Fibroblast of skin of back (primary cell): ENCODE data around the gene HSD17B3. TPM values are rescaled to one million over a fixed set of nuclear protein-coding genes. Genes with fewer than 3 reads are reported as not detected.
"Not testable (repeated sequence)": the region's sequence is repeated elsewhere in the genome, so short reads cannot be mapped to it uniquely, and the experiment has no call there.

Experiments
- DNase-seq: peaks from one replicate; pipeline ENCODE4 v3.0.0-alpha.2; 2013
- polyA plus RNA-seq, 2 experiments: library from polyadenylated mRNA; unstranded; fragments of 120-200 nt; gene quantifications; one replicate each; pipeline ENCODE4 v1.2.1, GENCODE V29; 2013; ENCODE audit not compliant: insufficient read length in 2 of 2

Gene HSD17B3
- polyA plus RNA-seq (2013, experiment 1 of 2; ENCODE audit: insufficient read length): not detected
- not detected for polyA plus RNA-seq (2013, experiment 2 of 2; ENCODE audit: insufficient read length)

DNA sequence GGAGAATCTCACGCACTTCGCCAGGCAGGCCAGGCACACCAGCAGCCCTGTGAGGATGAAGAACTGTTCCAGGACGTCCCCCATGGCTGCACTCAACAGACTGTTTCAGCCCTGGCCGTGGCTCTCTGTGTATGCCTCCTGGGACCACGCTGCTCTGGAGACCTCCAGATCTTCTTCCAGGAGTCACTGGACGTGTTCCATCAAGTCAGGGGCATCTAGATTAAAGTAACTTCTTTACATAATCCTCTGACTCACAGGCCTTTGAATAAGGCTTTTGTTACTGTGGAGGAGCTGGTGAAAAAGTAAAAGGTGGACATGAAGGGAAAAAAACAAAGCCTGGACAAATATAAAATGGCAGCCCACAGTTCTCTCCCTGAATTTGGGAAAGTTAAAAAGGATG is at the start of gene HSD17B3:
TSS of gene HSD17B3 (minus strand) at position 156 of the 400 bp plus-strand sequence. CDS start at position 84, 72 bp downstream.
- DNase-seq: no peak

DNA sequence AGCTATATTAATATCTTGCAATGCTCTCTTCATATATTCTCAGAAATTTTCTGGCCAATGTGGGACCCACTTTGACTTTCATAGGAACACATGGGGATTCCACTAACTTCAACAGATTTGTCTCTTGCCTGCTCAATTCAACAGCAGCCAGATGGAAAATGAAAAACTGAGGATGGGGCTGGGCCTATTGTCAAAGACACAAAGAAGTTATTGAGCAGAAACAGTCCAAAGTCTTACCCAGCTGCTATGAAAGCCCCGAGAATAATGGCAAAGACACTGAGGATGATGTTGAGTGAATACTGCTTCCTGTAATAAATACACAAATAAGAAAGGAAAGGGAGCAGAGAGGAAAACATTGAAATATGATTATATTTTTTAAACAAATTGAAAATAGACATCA is 48.9 kb upstream of the HSD17B3 start:
- no peak for DNase-seq

DNA sequence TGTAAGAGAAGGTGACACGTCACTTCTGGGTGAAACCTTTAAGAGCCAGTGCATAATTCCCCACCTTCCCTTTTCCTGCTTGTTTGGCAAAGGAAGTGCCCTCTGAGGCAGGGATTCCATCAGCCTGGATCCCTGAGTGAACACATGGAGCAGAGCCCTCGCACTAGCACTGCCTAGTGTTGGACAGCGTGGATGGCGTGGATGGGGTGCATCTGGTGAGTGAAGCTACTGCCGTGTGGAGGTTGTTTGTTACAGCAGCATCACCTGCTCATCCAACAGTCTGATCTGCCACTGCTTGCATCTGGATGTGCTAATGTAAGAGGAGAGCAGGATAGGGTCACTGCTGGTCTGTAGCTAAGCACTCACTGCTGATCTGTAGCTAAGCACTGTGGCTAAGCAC is 46.3 kb upstream of the HSD17B3 start:
- no peak for DNase-seq

DNA sequence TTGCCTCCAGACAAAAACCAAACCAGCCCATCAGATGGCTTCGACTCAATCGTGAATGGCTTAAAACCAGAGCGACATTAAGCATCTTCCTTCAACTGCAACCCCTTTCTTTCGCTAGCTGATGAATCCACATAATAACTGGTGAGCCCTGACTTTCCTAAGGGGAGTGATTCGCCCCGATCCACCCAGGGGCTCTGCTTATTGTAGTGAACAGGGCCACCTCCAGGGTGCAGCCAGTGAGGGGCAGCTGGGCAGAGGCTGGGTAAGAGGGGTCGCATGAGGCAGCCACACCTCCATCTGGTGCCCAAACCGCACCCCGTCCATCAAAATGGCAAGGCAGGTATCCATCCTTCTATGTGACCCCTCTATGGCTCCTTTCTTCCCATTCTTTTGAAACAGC is 43.6 kb upstream of the HSD17B3 start:
- no peak for DNase-seq

DNA sequence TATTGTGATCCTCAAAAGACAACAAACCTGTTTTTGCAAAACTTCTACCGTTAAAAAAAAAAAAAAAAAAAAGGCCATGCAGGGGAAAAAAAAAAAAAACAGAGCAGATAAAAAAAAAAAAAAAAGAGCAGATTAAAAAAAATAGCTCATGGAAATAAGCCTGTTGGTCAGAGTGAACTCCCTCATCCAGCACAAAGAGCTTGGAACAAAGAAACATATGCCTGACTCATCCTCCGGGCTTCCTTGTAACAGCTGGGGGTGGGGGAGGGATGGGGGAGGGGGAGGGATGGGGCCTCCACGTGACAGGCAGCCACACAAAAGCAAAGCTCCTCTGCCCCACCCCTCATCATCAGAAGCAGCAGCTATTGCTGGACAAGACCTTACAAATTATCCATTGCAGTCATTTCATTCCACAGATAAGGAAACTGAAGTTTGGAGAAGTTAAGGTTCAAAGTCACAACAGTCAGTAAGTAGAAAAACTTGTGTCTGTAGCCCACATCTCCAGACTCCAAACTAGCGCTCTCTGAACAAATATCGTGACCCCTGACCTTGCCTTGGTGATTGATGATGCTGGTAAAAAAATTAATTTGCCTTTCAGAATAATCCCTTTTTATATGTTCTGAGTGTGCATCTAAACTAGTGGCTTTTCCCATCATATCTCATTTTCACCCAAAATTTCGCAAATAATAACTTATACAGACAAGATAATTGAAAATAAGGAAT is 42.6 kb upstream of the HSD17B3 start:
- peak; percentile 88 for DNase-seq

DNA sequence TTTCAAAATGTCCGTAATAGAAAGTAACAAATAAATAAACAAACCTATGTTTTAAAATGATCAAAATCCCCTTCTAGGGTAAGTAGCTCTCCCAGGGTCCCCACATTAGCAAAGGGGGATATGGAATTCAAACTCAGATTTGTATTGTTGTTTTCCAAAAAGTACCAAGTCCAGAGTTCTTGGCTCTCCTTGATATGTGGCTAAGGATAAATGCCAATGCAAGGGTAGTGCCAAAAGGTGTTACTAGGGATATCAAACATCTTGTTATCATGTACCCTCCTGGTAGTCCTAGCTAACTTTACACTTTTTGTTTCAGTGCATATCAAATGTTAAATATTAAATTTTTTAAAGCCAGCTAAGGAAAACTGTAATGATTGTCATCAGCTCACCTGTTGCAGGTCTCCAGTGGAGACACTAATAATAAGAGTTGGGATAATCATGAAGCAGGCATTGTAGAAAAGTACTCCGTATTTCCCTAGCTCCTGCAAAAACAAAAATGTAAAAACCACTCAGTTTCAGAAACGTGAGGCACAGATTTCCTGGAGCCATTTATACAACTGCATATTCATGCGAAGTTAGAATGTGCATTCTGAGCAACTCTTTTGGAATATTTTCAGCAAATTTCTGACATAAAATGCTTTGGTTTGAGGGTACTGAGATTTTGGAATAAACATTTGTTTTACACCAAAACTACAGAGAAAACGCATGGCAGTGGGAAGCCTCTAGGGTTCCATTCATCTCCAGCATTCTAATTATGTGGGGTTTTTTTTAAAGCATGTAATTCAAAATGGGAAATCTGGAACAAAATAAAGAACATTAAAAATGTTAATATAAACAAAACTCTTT is 41.8 kb upstream of the HSD17B3 start:
- DNase-seq: no peak

DNA sequence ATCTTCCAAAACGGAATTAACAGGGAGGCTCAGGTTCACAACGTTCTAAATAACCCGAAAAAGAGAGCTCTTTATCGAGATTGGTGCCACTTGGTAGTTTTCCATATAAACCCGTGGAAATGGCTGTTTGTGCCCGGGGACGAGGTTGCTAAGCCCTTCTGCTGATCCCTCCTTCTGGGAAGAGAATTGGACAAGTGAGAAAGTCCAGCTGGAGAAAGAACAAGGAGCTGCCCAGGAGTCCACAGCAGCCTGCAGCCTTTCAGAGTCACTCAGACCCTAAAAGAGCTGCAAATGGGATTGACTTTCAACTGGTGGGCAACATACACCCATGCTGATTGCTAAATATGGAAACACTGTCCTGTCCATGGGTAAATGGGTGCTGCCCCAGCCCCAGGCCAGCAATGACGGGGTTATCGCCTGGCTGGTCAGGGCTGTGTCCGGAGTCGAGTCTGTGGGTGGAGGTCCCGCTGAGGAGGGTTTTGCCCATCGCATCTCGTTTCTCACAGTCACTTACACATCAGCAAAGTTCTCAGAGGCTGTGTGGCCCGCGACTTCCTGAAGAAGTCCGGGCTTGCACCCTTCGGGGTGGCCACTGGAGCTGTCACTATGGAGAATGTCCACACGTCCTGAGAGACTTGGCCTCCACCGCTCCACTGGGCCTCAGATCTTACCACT is 40.7 kb upstream of the HSD17B3 start:
- no peak for DNase-seq

DNA sequence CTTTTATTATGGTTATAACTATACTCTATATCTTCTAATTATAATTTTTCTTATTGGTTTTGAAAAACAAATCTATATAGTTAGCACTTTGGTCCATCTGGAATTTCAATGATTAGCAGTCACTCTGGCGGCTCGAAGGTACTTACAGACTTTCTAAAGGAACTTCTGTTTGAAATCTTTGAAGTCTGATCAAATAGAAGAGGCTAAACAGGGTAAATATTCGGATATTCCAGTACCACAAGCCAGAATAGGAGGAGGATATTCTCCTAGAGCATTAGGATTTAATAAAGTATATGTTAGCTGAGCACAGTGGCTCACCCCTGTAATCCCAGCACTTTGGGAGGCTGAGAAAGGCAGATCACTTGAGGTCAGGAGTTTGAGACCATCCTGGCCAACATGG is 38.7 kb upstream of the HSD17B3 start:
- DNase-seq: no peak

- DNase-seq: no peak
These were observed 36.3 kb upstream of the HSD17B3 start for GRCh38 chr9:96338299-96338698.

DNA sequence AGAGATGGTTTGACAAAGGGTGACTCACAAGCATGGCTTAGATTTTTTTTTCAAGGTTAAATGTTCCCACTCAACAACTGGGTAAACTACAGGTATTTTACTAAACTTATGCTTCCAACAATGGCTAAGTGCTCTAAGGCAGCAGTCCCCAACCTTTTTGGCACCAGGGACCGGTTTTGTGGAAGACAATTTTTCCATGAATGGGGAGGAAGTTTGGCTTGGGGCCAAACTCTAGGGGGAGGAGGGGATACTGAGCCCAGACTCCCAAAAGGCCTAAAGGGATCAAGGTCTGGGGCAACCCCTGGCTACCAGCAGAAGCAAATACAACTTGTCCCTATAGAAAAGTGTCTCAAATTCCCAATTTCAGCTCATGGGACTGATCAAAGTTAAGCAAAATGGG is 32.0 kb upstream of the HSD17B3 start:
- DNase-seq: no peak

- peak; percentile 27 for DNase-seq
These were observed 29.4 kb upstream of the HSD17B3 start for GRCh38 chr9:96331236-96331947.

GRCh38 chr9:96327694-96328352 is 25.8 kb upstream of the HSD17B3 start:
- DNase-seq: peak; percentile 73

- DNase-seq: no peak
These were observed 21.2 kb upstream of the HSD17B3 start for GRCh38 chr9:96323169-96323568.

DNA sequence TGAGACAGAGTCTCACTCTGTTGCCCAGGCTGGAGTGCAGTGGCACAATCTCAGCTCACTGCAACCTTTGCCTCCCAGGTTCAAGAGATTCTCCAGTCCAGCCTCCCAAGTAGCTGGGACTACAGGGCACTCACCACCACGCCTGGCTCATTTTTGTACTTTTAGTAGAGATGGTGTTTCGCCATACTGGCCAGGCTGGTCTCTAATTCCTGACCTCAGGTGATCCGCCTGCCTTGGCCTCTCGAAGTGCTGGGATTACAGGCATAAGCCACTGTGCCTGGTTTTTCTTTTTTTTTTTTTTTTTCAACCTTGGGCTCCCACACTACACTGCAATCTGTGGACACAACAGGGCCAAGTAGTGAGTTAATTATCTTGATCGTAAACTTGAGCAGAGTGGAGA is 20.8 kb upstream of the HSD17B3 start:
- not testable (repeated sequence) for DNase-seq

DNA sequence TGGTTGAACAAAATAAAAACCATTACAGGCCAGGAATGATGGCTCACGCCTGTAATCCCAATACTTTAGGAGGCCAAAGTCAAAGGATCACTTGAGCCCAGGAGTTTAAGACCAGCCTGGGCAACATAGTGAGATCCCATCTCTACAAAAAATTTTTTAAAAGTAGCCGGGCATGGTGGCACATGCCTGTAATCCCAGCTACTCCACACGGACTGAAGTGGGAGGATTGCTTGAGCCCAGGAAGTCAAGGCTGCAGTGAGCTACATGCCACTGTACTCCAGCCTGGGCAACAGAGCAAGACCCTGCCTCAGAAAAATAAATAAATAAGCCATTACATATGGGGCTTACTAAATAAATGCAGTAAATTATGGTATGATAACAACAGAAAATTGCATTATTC is 20.2 kb upstream of the HSD17B3 start:
- not testable (repeated sequence) for DNase-seq

- DNase-seq: no peak
These were observed 19.5 kb upstream of the HSD17B3 start for GRCh38 chr9:96321515-96321914.

GRCh38 chr9:96320749-96321280 is 18.8 kb upstream of the HSD17B3 start:
- no peak for DNase-seq

DNA sequence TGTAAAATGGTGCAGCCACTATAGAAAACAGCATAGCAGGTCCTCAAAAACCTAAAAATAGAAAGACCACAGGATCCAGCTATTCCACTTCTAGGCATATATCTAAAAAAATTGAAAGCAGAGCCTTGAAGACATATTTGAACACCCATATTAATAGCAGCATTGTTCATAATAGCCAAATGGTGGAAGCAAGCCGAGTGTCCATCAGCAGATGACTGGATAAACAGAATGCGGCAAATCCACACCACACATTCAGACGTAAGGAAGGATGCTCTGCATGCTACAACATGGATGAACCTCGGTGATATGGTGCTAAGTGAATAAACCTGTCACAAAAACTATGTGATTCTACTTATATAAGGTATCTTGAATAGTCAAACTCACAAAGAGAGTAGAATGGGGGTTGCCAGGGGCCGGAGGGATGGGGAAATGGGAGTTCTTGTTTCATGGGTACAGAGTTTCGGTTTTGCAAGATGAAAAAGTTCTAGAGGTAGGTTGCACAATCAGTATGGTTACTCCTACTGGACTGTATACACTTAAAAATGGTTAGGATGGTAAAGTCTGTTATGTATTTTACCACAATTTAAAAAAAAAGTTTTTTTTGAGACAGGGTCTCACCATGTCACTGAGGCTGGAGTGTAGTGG is 17.1 kb upstream of the HSD17B3 start:
- no peak for DNase-seq

- peak; percentile 54 for DNase-seq
These were observed 15.5 kb upstream of the HSD17B3 start for GRCh38 chr9:96317335-96317980.

GRCh38 chr9:96309850-96310249 is 7.9 kb upstream of the HSD17B3 start:
- no peak for DNase-seq

DNA sequence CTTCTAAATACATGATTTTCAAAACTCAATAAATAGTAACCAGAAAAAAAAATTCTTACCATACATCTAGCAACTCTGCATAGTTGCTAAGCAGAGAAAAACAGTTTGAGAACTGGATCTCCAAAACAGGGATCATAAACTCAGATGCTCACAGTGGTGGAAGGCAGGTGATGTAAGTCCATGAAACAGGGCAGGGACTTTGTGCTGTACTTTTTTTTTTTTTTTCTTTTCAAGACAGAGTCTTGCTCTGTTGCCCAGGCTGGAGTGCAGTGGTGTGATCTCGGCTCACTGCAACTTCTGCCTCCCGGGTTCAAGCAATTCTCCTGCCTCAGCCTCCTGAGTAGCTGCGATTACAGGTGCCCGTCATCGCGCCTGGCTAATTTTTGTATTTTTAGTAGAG is 5.0 kb upstream of the HSD17B3 start:
- not testable (repeated sequence) for DNase-seq
